AG09309 (cell line): Measurements from ENCODE around the gene PTCH1.

Source experiments
- DNase-seq: peaks from one replicate; pipeline ENCODE4 v3.0.0-alpha.2; 2010; ENCODE audit warnings: low read depth
- H3K4me3 ChIP-seq: 2 replicates; pipeline ENCODE4 v1.5.1; 2011; ENCODE audit warnings: mild to moderate bottlenecking, low read depth, low read length, moderate library complexity; ENCODE audit not compliant: control insufficient read depth
- TF ChIP-seq, protein P1 (sequence below): IDR thresholded peaks from 2 replicates; pipeline ENCODE4 v1.5.1; 2011; ENCODE audit warnings: mild to moderate bottlenecking, low read depth, low read length, inconsistent platforms; ENCODE audit not compliant: insufficient read depth, control insufficient read depth; ENCODE audit errors: missing control alignments

PTCH1 gene

DNA sequence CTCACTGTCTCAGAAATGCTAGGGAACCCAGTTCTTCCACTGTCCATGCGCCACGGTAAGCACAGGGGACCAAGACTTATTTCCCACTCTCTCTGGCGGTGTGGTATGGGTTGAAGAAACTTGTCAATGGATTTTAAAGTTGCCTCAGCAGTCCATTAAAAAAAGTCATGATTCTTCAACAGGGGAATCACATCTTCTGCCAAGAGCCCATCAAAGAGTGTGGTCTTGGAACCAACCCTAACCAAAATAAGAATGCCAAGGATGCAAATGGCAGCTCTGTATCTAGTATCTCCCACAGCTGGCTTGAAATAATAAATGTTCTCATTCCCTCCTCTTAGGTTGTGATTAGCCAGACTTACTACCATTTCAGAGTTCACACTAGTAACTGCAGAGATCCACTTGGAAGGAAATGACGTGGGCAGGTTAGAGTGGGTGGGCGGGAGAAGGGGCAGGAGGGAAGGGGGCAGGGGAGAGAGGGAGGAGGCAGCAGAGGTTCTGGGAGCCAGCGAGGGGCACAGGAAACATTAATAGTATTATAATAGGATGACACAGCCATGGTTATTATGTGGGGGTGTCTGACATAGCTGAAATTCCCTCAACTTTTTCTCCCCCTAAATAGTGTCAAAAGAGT is 17.6 kb downstream of the PTCH1 start:
- TF ChIP-seq, protein P1, sequence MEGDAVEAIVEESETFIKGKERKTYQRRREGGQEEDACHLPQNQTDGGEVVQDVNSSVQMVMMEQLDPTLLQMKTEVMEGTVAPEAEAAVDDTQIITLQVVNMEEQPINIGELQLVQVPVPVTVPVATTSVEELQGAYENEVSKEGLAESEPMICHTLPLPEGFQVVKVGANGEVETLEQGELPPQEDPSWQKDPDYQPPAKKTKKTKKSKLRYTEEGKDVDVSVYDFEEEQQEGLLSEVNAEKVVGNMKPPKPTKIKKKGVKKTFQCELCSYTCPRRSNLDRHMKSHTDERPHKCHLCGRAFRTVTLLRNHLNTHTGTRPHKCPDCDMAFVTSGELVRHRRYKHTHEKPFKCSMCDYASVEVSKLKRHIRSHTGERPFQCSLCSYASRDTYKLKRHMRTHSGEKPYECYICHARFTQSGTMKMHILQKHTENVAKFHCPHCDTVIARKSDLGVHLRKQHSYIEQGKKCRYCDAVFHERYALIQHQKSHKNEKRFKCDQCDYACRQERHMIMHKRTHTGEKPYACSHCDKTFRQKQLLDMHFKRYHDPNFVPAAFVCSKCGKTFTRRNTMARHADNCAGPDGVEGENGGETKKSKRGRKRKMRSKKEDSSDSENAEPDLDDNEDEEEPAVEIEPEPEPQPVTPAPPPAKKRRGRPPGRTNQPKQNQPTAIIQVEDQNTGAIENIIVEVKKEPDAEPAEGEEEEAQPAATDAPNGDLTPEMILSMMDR = no peak
- no peak for DNase-seq

DNA sequence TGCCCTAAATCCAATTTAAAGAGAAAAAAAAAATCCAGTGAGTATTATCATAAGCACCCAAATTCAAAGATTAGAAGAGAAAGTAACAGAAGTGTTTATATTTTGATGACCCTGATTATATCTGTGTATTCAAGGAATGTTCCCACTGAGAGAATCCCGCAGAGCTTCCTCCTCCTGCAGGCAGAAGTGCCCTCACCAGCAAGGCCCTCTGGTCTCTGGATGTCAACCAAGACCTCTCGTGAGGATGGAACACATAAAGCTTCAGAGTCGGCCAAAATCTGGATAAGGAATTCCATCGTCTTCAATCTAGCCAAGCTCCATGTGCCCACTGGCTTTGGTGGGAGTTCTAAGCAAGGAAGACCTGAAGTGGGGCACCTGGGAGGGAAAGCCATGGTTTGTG is 18.1 kb downstream of the PTCH1 start:
- no peak overlapping the region for H3K4me3 ChIP-seq
- no peak for DNase-seq
- TF ChIP-seq, protein P1 = no peak

More for the DNA sequence above, 17.6 kb downstream of the PTCH1 start:
- H3K4me3 ChIP-seq = no peak overlapping the region

DNA sequence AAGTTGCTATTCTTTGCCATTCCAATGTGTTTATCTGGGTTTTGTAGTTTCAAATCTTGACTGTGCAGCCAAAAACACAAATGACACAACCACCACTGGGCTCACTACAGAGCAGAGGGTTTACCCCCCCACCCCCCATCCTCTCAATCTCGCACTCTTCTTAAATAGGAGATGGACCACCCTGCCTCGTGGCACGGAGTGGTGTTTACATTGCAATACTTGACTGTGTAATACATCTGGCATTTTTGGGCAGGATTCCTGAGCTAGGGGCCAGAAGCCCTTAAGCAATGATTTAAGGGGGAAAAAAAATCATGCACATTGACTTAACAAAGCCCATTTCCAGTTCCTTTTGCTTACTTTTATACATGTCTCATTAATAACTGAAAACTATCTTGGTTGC is 19.0 kb downstream of the PTCH1 start:
- no peak overlapping the region for H3K4me3 ChIP-seq
- TF ChIP-seq, protein P1 = no peak
- DNase-seq = no peak

DNA sequence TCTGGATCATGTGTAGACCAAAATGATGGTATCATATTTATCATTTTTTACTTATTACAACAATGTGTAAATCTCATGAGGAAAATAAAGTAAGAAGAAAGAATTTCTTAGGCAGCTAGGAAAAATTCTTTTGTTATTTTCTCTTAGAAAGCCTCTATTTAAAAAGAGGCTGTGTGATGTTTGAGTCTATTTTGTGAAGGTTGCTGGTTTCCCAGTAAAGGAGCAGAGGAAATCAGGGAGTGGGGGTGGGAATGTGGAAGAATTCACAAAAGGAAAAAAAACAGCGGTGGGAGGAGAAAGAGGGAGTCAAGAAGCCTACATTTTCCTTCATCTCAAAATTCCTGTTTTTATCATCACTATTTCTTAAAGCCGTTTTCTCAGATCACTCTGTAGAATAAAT is 20.1 kb downstream of the PTCH1 start:
- no peak for DNase-seq
- TF ChIP-seq, protein P1 = no peak
- no peak overlapping the region for H3K4me3 ChIP-seq

DNA sequence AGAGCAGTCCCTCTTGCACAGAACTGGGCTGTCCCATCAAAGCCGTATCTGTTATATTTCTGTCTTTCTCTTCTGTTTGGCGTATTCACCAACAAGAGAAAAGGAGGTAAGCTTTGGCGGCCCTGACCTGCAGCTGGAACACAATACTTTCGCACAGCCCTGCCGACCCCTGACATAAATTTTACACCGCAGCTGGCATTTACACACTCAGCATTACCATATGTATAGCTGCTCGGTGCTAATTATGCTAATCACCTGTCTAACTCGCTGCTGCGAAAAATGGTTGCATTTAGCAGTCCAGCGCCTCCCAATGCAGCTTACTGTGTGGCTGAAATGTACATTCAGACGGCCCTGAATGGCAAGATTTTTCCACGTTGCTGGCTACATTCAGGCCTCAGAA is 20.8 kb downstream of the PTCH1 start:
- no peak overlapping the region for H3K4me3 ChIP-seq
- no peak for DNase-seq
- TF ChIP-seq, protein P1 = no peak

DNA sequence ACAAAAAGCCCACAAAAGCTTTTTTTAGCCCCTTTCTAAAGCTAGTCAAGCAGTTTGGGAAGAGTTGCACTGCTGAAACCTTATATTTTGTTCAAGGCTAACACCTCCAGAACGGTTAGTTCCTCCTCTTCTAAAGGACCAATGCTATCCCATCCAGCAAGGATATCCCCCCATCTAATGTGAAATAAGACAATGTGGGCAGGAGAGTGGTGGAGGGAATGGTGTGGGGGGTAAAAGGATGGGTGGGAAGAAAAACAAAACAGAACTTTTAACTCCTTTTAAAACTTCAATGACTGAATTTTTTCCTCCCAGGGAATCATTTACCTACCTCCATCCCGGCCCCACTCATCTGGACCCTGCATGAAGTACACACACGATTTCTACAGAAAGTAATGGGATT is 21.2 kb downstream of the PTCH1 start:
- no peak for DNase-seq
- TF ChIP-seq, protein P1 = no peak
- no peak overlapping the region for H3K4me3 ChIP-seq
